Measurements from ENCODE around the gene GGA1. TPM values are rescaled to one million over a fixed set of nuclear protein-coding genes. Genes with fewer than 3 reads are reported as not detected.
A peak's percentile ranks its signal among the peaks of the same experiment; 100 is the strongest.

The GGA1 gene, protein sequence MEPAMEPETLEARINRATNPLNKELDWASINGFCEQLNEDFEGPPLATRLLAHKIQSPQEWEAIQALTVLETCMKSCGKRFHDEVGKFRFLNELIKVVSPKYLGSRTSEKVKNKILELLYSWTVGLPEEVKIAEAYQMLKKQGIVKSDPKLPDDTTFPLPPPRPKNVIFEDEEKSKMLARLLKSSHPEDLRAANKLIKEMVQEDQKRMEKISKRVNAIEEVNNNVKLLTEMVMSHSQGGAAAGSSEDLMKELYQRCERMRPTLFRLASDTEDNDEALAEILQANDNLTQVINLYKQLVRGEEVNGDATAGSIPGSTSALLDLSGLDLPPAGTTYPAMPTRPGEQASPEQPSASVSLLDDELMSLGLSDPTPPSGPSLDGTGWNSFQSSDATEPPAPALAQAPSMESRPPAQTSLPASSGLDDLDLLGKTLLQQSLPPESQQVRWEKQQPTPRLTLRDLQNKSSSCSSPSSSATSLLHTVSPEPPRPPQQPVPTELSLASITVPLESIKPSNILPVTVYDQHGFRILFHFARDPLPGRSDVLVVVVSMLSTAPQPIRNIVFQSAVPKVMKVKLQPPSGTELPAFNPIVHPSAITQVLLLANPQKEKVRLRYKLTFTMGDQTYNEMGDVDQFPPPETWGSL
- 10 to 100 TPM; 37.6 to 44.5 (median 38.9) TPM for polyA plus RNA-seq (ENCODE audit: insufficient read length in 3 of 3)

DNA sequence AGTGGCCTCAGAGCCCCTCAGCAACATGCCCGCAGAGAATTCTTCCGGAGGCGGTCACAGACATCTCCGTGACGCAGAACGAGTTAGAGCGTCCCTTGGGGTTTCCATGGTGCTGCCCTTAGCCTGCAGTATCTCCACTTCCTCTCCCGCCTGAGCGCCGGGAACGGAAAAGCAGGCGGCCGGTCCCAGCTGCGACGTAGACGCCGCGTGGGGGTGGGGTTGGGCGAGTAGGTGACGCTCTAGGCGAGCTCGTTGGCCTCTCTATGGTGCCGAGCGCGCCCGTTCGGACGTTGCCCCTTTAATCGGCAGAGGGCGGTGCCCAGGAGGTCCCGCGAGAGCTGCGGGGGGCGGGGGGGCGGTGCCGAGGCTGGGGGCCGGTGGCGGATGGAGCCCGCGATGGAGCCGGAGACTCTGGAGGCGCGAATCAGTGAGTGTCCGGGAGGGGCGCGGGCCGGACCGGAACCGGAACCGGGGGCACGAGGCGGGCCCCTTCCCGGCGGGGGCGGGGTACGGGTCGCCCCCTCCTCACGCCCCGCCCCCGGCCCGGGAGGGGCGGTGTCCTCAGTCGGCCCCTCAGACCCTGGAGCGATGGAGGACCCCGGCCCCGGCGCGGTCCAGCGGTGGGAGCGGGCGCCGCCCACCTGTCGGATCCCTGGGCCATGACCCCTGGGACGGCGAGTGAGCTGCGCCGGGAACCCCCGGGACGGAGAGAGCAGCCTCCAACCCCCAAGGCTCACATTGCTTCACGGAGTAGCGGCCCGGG, at the start of gene GGA1:
Gene GGA1 (plus strand): TSS at position 358 of the 763 bp plus-strand sequence. CDS start 27 bp downstream, at position 385.
- DNase-seq (ENCODE audit: low read depth in 3 of 3, low spot score in 2 of 3), result peak; percentile 93 to 97 (median 95)

DNA sequence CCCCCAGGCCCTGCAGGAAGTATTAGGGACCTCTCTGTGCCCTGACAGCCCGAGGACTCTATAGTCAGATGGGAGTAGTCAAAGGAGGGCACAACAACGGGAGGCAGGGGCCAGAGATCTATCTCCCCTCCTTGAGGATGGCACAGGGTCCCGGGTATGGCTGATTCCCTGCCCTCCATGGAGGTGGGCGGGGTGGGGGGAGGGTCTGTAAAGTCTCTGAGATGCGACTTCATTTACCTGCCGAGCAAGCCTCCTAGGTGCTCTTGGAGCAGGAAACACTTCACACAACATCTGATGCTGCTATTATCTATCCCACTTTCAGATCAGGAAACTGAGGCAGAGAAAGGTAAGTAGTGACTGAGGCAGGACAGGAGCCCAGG, 49.1 kb upstream of the GGA1 start:
- DNase-seq (ENCODE audit: low read depth in 3 of 3, low spot score in 2 of 3), result no peak

- DNase-seq (ENCODE audit: low read depth in 3 of 3, low spot score in 2 of 3), result no peak
Measured at GRCh38 chr22:37559901-37560607, 48.6 kb upstream of the GGA1 start, which contains the start of gene CDC42EP1. CDC42EP1 (plus strand) TSS chr22:37560480; CDS start chr22:37566350, 5,870 bp downstream.

DNA sequence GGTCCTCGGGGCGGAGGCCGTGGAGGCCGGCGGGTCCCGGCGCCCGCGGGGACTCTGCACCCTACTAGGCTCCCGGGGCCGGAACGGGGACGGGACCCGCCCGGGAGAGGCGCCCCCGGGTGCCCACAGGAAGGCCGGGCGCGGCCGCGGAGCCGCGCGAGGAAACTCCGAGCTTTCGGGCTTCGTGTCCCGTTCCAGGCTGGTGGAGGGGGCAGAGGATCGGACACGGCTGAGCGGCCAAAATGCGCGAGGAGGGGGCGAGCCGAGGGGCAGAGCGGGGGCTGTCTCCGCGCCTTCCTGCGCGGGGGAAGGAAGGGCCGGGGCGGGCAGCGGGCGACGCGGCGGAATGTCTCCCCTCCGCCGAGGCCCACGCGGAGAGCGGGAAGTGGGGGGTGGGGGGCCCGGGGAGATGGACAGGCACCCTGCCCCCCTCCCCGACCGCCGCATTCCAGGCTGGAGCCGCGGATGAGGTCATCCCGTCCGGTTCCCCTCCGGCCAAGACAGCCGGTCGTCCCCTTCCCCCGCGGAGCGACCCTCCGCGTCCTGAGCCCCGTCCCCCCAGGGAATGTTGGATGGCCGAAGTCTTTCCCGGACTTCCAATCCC, 47.9 kb upstream of the GGA1 start:
- no peak for DNase-seq (ENCODE audit: low read depth in 3 of 3, low spot score in 2 of 3)

DNA sequence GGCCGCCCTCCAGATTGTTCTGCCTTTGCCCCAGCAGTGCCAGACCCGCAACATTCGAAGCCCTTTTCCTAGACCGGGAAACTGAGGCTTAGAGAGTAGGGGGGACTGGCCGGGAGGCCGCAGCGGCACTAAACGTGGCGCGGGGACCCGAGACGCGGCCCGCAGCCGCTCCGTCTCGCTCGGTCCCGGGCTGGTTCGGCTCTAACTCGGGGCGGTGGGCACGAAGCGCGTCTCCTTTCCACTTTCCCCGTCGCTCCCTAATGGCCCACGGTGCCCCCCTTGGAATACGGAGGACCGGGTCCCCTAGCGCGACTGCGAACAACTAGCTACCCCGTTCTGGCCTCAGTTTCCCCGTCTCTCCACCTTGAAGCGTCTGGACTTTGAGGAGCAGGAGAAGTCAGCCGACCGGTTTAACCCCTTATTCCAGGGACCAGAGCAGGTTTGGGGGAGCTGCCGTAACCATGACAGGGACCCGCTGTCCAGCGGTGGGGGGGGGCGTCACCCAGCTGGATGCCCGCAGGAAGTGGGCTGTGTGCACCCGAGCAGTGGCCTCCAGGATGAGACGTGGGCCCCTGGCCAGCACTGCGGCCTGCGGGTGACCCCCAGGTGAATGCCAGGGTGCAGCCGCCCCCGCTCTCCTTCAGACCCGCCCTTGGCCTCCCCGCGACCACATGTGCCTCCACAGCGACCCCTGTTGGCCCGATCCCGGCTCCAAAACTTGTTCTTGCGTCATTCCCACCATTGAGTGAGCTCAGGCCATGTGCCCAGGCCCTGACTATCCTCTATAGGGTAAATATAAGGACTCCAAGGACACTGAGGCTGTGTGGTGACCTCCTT, 47.2 kb upstream of the GGA1 start:
- DNase-seq (ENCODE audit: low read depth in 3 of 3, low spot score in 2 of 3), result peak in 2 of 3 donors; percentile 83 to 90

DNA sequence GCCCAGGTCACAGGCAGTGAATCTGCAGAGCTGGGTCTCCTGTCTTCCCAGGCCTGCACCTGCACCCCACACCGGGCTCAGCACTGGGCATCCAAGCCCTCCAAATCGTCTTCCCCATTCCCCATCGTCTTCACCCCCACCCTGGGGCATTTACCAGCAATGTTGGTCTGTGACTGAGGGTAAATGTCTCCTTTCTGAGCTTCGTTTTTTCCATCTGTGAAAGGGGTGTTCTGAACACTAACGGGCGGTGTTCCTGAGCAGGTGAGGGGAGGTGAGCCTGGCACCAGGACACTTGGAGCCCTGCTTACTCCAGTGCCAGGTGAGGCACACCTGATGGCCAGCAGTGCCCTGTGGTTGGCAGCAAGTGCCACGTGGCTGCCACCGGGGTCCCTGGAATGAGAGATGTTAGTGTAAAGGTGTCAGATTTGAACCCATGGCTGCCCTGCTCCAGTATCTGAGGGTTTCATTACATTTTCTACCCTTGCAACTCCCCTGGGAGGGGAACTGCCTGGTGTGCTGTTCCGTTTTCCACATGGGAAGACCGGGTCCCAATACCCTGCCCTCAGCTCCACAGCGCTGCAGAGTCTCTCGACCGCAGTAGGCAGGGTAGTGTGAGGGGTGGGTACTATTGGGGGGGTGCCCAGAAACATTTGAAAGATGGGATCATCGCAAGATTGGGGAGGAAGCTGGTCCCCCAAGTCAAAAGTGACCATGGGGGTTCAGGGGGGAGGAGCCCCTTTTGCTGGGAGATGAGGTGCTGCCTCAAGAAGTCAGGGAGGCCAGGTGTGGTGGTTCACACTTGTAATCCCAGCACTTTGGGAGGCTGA, 46.4 kb upstream of the GGA1 start:
- DNase-seq (ENCODE audit: low read depth in 3 of 3, low spot score in 2 of 3), result no peak

DNA sequence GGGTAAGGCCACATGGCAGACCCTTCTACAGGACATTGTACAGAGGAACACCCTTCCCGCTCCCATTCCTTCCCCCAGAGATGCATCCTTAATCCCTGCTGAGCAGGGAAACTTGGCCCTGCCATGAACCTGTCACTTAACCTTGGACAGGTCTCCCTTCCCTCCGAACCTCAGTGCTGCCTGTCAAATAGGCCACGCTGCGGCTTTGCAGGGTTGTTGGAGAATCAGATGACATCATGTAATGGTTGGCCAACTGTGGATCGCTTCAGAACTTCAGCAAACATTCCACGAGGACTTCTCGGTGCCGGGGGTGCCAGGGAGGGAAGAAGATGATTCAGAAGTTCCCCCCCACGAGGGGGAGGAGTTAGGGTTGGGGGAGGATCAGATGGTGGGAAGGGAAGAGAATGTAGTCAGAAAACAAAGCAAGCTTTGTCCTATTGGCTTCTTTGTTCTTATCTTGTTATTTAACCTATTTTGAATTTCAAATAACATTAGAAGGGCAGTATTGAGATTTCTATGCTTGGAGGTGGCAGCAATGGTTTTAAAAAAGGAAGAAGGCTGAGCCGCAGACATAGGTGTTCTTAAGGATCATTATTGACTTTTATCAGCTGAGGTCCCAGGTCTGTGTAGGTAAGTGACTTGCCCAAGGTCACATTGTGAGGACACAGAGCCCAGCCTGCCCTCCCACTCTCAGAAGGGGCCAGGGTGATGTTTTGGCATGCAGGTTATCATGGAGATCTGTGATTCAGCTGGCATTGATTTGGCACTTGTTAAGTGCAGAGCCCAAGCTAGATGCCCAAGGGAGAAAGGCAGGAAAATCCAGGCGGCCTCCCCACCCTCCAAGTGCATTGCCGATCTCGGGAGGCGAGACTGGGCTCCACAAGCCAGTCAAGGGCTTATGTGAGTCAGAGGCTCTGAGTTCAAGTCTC, 45.2 kb upstream of the GGA1 start:
- no peak for DNase-seq (ENCODE audit: low read depth in 3 of 3, low spot score in 2 of 3)

- DNase-seq (ENCODE audit: low read depth in 3 of 3, low spot score in 2 of 3), result no peak
Measured at GRCh38 chr22:37564111-37564711, 44.4 kb upstream of the GGA1 start.

DNA sequence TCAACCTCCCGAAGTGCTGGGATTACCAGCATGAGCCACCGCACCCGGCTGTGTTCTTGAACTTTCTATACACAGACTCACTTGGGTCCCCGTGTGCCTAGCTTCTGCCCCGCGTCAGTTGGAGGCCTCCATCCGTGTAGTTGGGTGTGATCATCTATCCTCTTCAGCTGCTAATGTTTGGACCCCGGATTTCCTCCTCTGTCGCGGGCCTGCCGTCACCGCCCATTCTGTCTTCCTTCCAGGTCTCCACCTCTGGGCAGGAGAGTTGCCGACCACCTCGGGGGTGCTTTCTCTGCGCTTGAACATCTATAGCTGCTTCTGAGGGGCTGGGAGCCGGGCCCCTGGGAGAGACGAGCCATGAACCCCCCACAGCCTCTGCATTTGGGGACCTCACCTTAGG, 42.8 kb upstream of the GGA1 start:
- no peak for DNase-seq (ENCODE audit: low read depth in 3 of 3, low spot score in 2 of 3)

- no peak for DNase-seq (ENCODE audit: low read depth in 3 of 3, low spot score in 2 of 3)
Measured at GRCh38 chr22:37566329-37566837, 42.3 kb upstream of the GGA1 start.

- DNase-seq (ENCODE audit: low read depth in 3 of 3, low spot score in 2 of 3), result no peak
Measured at GRCh38 chr22:37566903-37567798, 41.5 kb upstream of the GGA1 start.

DNA sequence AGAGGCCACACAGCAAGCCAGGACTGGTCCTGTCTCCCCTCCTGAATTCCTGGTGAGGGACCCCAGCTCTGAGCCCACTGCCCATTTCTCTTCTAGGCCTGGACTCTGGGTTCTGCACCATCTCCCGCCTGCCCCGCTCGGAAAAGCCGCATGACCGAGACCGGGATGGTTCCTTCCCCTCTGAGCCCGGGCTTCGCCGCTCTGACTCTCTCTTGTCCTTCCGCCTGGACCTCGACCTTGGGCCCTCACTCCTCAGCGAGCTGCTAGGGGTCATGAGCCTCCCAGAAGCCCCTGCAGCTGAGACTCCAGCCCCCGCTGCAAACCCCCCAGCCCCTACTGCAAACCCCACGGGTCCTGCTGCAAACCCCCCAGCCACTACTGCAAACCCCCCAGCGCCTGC, 40.6 kb upstream of the GGA1 start:
- DNase-seq (ENCODE audit: low read depth in 3 of 3, low spot score in 2 of 3), result no peak

- DNase-seq (ENCODE audit: low read depth in 3 of 3, low spot score in 2 of 3), result no peak
Measured at GRCh38 chr22:37568448-37569008, 40.1 kb upstream of the GGA1 start.

GRCh38 chr22:37569009-37569920, 39.4 kb upstream of the GGA1 start:
- DNase-seq (ENCODE audit: low read depth in 3 of 3, low spot score in 2 of 3), result no peak

Data from right renal cortex interstitium (tissue), 3 donors.